Central memory CD8-positive, alpha-beta T cell (primary cell): ENCODE data around the gene USP17L25.
"Not testable (repeated sequence)": the region's sequence is repeated elsewhere in the genome, so short reads cannot be mapped to it uniquely, and the experiment has no call there.

Source experiments
- ATAC-seq: fragments of 150-1000 bp; cut with Tn5 transposase; replicated peaks from 2 replicates; pipeline ENCODE4 v1.10.0; 2022; ENCODE audit warnings: mild to moderate bottlenecking, moderate FRiP score, moderate number of reproducible peaks; ENCODE audit not compliant: poor library complexity, severe bottlenecking; ENCODE audit errors: extremely low read depth
- DNase-seq, 2 donors: peaks; one replicate each; pipeline ENCODE4 v3.0.0; 2021; ENCODE audit warnings: low spot score in 2 of 2
- H3K27ac Mint-ChIP-seq: one replicate; pipeline ENCODE4 v1.8.0; 2022; ENCODE audit warnings: low read depth, mild to moderate bottlenecking, moderate library complexity, mixed read lengths
- H3K27me3 Mint-ChIP-seq: one replicate; pipeline ENCODE4 v1.8.0; 2022; ENCODE audit warnings: mixed read lengths
- H3K36me3 Mint-ChIP-seq: one replicate; pipeline ENCODE4 v1.8.0; 2022; ENCODE audit warnings: mild to moderate bottlenecking, moderate library complexity, mixed read lengths; ENCODE audit not compliant: insufficient read depth
- H3K4me1 Mint-ChIP-seq: one replicate; pipeline ENCODE4 v1.8.0; 2022; ENCODE audit warnings: mixed read lengths
- H3K4me3 Mint-ChIP-seq: one replicate; pipeline ENCODE4 v1.8.0; 2022; ENCODE audit warnings: mild to moderate bottlenecking, moderate library complexity, mixed read lengths
- H3K9me3 Mint-ChIP-seq: one replicate; pipeline ENCODE4 v1.8.0; 2022; ENCODE audit warnings: mixed read lengths

The USP17L25 gene

GRCh38 chr4:9329611-9330010 is at the start of gene USP17L25:
TSS of gene USP17L25 (plus strand) at chr4:9329911. CDS start at chr4:9329911, 0 bp downstream.
- H3K36me3 Mint-ChIP-seq, result not testable (repeated sequence)

GRCh38 chr4:9324191-9324590 is 5.5 kb upstream of the USP17L25 start:
- not testable (repeated sequence) for H3K36me3 Mint-ChIP-seq, H3K9me3 Mint-ChIP-seq, H3K4me3 Mint-ChIP-seq, H3K27me3 Mint-ChIP-seq, ATAC-seq, H3K27ac Mint-ChIP-seq, H3K4me1 Mint-ChIP-seq, DNase-seq

More at GRCh38 chr4:9329611-9330010, at the start of gene USP17L25:
- DNase-seq, H3K4me3 Mint-ChIP-seq, H3K27me3 Mint-ChIP-seq, H3K4me1 Mint-ChIP-seq, ATAC-seq, H3K9me3 Mint-ChIP-seq, H3K27ac Mint-ChIP-seq: not testable (repeated sequence)

- H3K27me3 Mint-ChIP-seq, ATAC-seq, H3K4me1 Mint-ChIP-seq, H3K9me3 Mint-ChIP-seq, H3K27ac Mint-ChIP-seq, DNase-seq, H3K36me3 Mint-ChIP-seq, H3K4me3 Mint-ChIP-seq: not testable (repeated sequence)
Observed at GRCh38 chr4:9324865-9325264, 4.8 kb upstream of the USP17L25 start, which contains the start of gene USP17L24. TSS of gene USP17L24 (plus strand) at chr4:9325165. CDS start at chr4:9325165, 0 bp downstream.

- H3K4me1 Mint-ChIP-seq, ATAC-seq, H3K27me3 Mint-ChIP-seq, H3K9me3 Mint-ChIP-seq, H3K36me3 Mint-ChIP-seq, H3K27ac Mint-ChIP-seq, H3K4me3 Mint-ChIP-seq, DNase-seq: not testable (repeated sequence)
Observed at GRCh38 chr4:9334358-9334757, 4.6 kb downstream of the USP17L25 start, which contains the start of gene USP17L26. TSS of gene USP17L26 (plus strand) at chr4:9334658. CDS start at chr4:9334658, 0 bp downstream.

- H3K36me3 Mint-ChIP-seq, H3K4me1 Mint-ChIP-seq, H3K27me3 Mint-ChIP-seq, DNase-seq, H3K27ac Mint-ChIP-seq, ATAC-seq, H3K4me3 Mint-ChIP-seq, H3K9me3 Mint-ChIP-seq: not testable (repeated sequence)
Observed at GRCh38 chr4:9339103-9339502, 9.4 kb downstream of the USP17L25 start, which contains the start of gene USP17L5. TSS of gene USP17L5 (plus strand) at chr4:9339403. CDS start at chr4:9339403, 0 bp downstream.

- ATAC-seq, H3K4me3 Mint-ChIP-seq, H3K9me3 Mint-ChIP-seq, H3K36me3 Mint-ChIP-seq, H3K27me3 Mint-ChIP-seq, H3K4me1 Mint-ChIP-seq, DNase-seq, H3K27ac Mint-ChIP-seq: not testable (repeated sequence)
Observed at GRCh38 chr4:9343848-9344247, 14.1 kb downstream of the USP17L25 start, which contains the start of gene USP17L27. TSS of gene USP17L27 (plus strand) at chr4:9344148. CDS start at chr4:9344148, 0 bp downstream.

GRCh38 chr4:9348593-9348992 is 18.9 kb downstream of the USP17L25 start, which contains the start of gene USP17L28:
TSS of gene USP17L28 (plus strand) at chr4:9348893. CDS start at chr4:9348893, 0 bp downstream.
- not testable (repeated sequence) for DNase-seq, H3K4me1 Mint-ChIP-seq, H3K27ac Mint-ChIP-seq, H3K4me3 Mint-ChIP-seq, H3K9me3 Mint-ChIP-seq, H3K27me3 Mint-ChIP-seq, H3K36me3 Mint-ChIP-seq, ATAC-seq

- H3K27me3 Mint-ChIP-seq, ATAC-seq, H3K27ac Mint-ChIP-seq, H3K9me3 Mint-ChIP-seq, H3K36me3 Mint-ChIP-seq, H3K4me1 Mint-ChIP-seq, H3K4me3 Mint-ChIP-seq: not testable (repeated sequence)
- peak in 1 of 2 donors; percentile 32 for DNase-seq
Observed at GRCh38 chr4:9350866-9351265, 21.2 kb downstream of the USP17L25 start.

- H3K9me3 Mint-ChIP-seq, H3K36me3 Mint-ChIP-seq, DNase-seq, H3K27ac Mint-ChIP-seq, H3K27me3 Mint-ChIP-seq, H3K4me3 Mint-ChIP-seq, H3K4me1 Mint-ChIP-seq, ATAC-seq: not testable (repeated sequence)
Observed at GRCh38 chr4:9353338-9353737, 23.6 kb downstream of the USP17L25 start, which contains the start of gene USP17L29. TSS of gene USP17L29 (plus strand) at chr4:9353638. CDS start at chr4:9353638, 0 bp downstream.

- H3K9me3 Mint-ChIP-seq, H3K27me3 Mint-ChIP-seq, ATAC-seq, H3K4me1 Mint-ChIP-seq, DNase-seq, H3K4me3 Mint-ChIP-seq, H3K27ac Mint-ChIP-seq, H3K36me3 Mint-ChIP-seq: not testable (repeated sequence)
Observed at GRCh38 chr4:9362829-9363228, 33.1 kb downstream of the USP17L25 start, which contains the start of gene USP17L30. TSS of gene USP17L30 (plus strand) at chr4:9363129. CDS start at chr4:9363129, 0 bp downstream.

- H3K4me3 Mint-ChIP-seq, H3K27me3 Mint-ChIP-seq, H3K27ac Mint-ChIP-seq, DNase-seq, H3K4me1 Mint-ChIP-seq, H3K36me3 Mint-ChIP-seq, ATAC-seq, H3K9me3 Mint-ChIP-seq: not testable (repeated sequence)
Observed at GRCh38 chr4:9379881-9380280, 50.2 kb downstream of the USP17L25 start.
